HEK293T (cell line): ENCODE results near the gene HOMER2.
"Not testable (repeated sequence)": the region's sequence is repeated elsewhere in the genome, so short reads cannot be mapped to it uniquely, and the experiment has no call there.

Experiments
- CTCF ChIA-PET: fragments of 350-600 bp; formaldehyde crosslinking; extraction: SDS; loops from one replicate; lab custom pipeline; 2021; ENCODE audit warnings: antibody characterized with exemption, inconsistent platforms; lab: Yijun Ruan, JAX
- POLR2A ChIA-PET: fragments of 350-600 bp; formaldehyde crosslinking; extraction: SDS; loops from one replicate; lab custom pipeline; 2020; ENCODE audit warnings: antibody characterized with exemption, inconsistent platforms; lab: Yijun Ruan, JAX
- DNase-seq: peaks from one replicate; pipeline ENCODE4 v3.0.0; 2012; ENCODE audit warnings: mixed read lengths; ENCODE audit errors: extremely low spot score
- ARNT ChIP-seq: fragments of 450-650 bp; IDR thresholded peaks from 2 replicates; pipeline ENCODE4 v1.6.1; 2017; ENCODE audit warnings: mild to moderate bottlenecking
- BHLHE40 ChIP-seq: fragments of 450-650 bp; IDR thresholded peaks from 2 replicates; pipeline ENCODE4 v1.6.1; 2016; ENCODE audit warnings: mild to moderate bottlenecking, moderate library complexity, borderline replicate concordance
- CTBP1 ChIP-seq: fragments of 450-650 bp; IDR thresholded peaks from 2 replicates; pipeline ENCODE4 v1.6.1; 2016; ENCODE audit warnings: borderline replicate concordance
- ELF4 ChIP-seq: fragments of 450-650 bp; IDR thresholded peaks from 2 replicates; pipeline ENCODE4 v1.6.1; 2017; ENCODE audit warnings: antibody characterized with exemption
- FOXA1 ChIP-seq: fragments of 450-650 bp; IDR thresholded peaks from 2 replicates; pipeline ENCODE4 v1.6.1; 2016; ENCODE audit warnings: mild to moderate bottlenecking
- FOXK2 ChIP-seq: fragments of 450-650 bp; IDR thresholded peaks from 2 replicates; pipeline ENCODE4 v1.6.1; 2016; ENCODE audit warnings: mild to moderate bottlenecking
- FOXM1 ChIP-seq: fragments of 450-650 bp; IDR thresholded peaks from 2 replicates; pipeline ENCODE4 v1.6.1; 2017; ENCODE audit warnings: mild to moderate bottlenecking, borderline replicate concordance
- HDGF ChIP-seq: fragments of 450-650 bp; IDR thresholded peaks from 2 replicates; pipeline ENCODE4 v1.6.1; 2017; ENCODE audit warnings: antibody characterized with exemption, borderline replicate concordance
- L3MBTL2 ChIP-seq: fragments of 450-650 bp; conservative IDR thresholded peaks from 2 replicates; pipeline ENCODE4 v1.6.1; 2016; ENCODE audit warnings: mild to moderate bottlenecking
- LEF1 ChIP-seq: fragments of 450-650 bp; IDR thresholded peaks from 2 replicates; pipeline ENCODE4 v1.6.1; 2017; ENCODE audit warnings: mild to moderate bottlenecking, borderline replicate concordance
- NFRKB ChIP-seq: fragments of 450-650 bp; IDR thresholded peaks from 2 replicates; pipeline ENCODE4 v1.6.1; 2016; ENCODE audit warnings: mild to moderate bottlenecking, moderate library complexity
- SP1 ChIP-seq: fragments of 450-650 bp; IDR thresholded peaks from 2 replicates; pipeline ENCODE4 v1.6.1; 2017
- SUZ12 ChIP-seq: fragments of 450-650 bp; IDR thresholded peaks from 2 replicates; pipeline ENCODE4 v1.6.1; 2016; ENCODE audit warnings: mild to moderate bottlenecking
- TARDBP ChIP-seq: fragments of 450-650 bp; IDR thresholded peaks from 2 replicates; pipeline ENCODE4 v1.6.1; 2016
- ZNF384 ChIP-seq: fragments of 450-650 bp; IDR thresholded peaks from 2 replicates; pipeline ENCODE4 v1.6.1; 2016
- TF ChIP-seq, protein P1 (sequence below): fragments of 450-650 bp; IDR thresholded peaks from 2 replicates; pipeline ENCODE4 v1.6.1; 2016

HOMER2 gene

DNA sequence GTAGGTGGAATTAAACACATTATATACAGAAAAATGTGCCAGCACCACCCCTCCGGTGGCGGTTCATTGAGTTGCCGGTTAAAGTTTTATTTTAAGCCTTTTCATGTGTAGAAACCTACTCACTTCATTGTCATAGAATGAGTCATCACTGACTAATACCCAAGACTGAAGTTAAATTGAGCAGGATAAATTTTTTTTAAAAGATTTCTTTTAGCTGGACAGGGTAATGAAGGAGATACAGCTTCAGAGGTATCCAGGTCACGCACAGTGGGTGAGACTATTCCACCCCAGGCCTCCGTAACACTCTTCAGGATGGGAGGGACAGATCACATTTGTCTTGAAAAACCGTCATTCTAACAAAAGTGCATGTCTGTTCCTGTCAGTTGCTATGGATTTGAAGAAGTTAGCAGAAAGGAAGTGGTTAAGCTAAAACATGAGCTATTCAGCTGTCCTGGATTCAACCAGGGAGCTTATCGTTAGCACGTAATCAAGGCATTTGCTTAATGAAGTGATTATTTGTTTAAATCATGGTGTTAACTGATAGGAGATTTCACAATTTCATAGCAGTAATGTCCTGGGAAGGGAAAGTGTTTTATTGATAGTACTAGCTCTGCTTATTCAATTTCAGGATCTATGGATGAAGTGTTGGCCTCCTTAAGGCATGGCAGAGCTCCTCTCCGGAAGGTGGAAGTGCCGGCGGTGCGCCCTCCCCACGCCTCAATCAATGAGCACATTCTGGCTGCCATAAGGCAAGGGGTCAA lies 119.7 kb downstream of the HOMER2 start:
- no peak for TF ChIP-seq NFRKB
- TF ChIP-seq FOXA1, result no peak
- no peak for TF ChIP-seq TARDBP
- no peak for TF ChIP-seq L3MBTL2
- no peak for TF ChIP-seq BHLHE40
- no peak for TF ChIP-seq ELF4
- ChIA-PET CTCF (interaction anchor here (0.6 to 0.7 kb wide), 2 partner anchors 153 to 176 kb away, joined by 3 to 7 read pairs; partner anchors contain the start of gene RAMAC), POLR2A (interaction anchor here (1.9 kb wide), 1 partner anchor 82 kb away, joined by 8 read pairs; no protein-coding TSS in a partner anchor)
- no peak for DNase-seq

DNA sequence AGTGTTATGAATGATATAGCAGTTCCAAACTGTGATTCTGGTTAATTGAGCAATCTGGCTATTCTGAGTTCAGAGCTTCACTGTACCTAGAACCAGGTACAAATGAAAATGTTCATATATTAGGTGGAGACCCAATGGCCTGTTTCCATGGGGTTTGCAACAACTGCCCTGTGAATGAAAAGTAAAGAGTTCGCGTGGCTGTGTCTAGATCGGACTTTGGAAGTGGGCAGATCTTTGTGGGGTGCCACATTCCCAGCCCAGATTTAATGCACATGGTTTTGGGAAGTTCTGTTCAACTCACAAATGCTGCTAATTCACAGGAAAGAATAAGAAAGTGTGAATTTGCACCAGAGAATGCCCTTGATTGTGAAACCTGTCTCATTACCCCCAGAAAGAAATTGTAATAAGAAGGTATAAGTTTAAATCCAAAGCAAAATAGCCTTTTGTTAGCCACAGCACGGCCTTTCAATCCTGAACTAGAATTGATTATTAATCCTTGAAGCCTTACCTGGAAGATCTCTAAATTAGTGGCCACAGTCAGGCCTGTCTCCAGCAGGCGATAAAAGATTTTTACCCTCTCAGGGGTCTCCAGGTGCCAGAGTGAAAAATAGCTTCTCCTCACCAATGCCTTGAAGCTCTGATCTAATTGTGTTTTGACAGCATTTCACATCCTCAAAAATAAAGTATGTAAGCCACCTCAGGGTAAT lies 120.5 kb downstream of the HOMER2 start:
- POLR2A ChIA-PET, result interaction anchor here (1.9 kb wide), 1 partner anchor 82 kb away, joined by 8 read pairs; no protein-coding TSS in a partner anchor
- no peak for DNase-seq
- CTCF ChIA-PET, result interaction anchor here (0.6 to 0.7 kb wide), 2 partner anchors 18 to 177 kb away, joined by 3 to 7 read pairs; no protein-coding TSS in a partner anchor
- TF ChIP-seq SP1 (no peak), FOXM1 (no peak), ZNF384 (no peak), NFRKB (no peak), SUZ12 (no peak), TARDBP (no peak), BHLHE40 (no peak), FOXK2 (no peak), ELF4 (no peak), FOXA1 (no peak), HDGF (no peak), CTBP1 (no peak), LEF1 (no peak), L3MBTL2 (no peak), ARNT (no peak)
- TF ChIP-seq, protein P1, sequence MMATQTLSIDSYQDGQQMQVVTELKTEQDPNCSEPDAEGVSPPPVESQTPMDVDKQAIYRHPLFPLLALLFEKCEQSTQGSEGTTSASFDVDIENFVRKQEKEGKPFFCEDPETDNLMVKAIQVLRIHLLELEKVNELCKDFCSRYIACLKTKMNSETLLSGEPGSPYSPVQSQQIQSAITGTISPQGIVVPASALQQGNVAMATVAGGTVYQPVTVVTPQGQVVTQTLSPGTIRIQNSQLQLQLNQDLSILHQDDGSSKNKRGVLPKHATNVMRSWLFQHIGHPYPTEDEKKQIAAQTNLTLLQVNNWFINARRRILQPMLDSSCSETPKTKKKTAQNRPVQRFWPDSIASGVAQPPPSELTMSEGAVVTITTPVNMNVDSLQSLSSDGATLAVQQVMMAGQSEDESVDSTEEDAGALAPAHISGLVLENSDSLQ, result no peak

DNA sequence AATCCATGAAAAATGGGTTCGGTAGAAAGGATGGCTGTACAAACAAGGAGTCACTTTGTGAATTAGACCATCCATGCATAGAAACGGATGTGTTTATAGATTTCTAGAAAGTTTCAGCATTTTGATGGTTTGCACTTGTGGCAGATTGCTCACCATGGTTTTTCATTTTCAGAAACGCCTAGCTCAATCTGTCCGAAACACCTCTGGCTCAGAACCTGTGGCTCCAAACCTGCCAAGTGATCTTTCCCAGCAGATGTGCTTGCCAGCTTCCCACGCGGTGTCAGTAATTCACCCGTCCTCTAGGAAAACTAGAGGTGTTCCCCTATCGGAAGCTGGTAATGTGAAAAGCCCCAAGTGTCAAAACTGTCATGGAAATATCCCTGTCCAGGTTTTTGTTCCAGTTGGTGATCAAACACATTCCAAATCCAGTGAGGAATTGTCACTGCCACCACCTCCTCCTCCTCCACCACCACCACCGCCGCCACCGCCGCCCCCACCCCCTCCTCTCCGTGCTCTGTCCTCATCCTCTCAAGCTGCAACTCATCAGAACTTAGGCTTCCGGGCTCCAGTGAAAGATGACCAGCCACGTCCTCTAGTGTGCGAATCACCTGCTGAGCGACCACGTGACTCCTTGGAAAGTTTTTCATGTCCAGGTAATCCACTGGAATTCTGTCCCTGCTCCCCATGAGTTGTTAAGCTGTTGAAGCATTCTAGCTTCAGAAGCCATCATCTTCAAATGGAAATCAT lies 121.9 kb downstream of the HOMER2 start:
- TF ChIP-seq FOXA1, result no peak
- TF ChIP-seq CTBP1, result no peak
- TF ChIP-seq ELF4, result no peak
- no peak for TF ChIP-seq HDGF
- no peak for TF ChIP-seq NFRKB
- TF ChIP-seq L3MBTL2, result no peak
- no peak for TF ChIP-seq ARNT
- ChIA-PET CTCF (no interaction called here), POLR2A (no interaction called here)
- DNase-seq, result no peak

DNA sequence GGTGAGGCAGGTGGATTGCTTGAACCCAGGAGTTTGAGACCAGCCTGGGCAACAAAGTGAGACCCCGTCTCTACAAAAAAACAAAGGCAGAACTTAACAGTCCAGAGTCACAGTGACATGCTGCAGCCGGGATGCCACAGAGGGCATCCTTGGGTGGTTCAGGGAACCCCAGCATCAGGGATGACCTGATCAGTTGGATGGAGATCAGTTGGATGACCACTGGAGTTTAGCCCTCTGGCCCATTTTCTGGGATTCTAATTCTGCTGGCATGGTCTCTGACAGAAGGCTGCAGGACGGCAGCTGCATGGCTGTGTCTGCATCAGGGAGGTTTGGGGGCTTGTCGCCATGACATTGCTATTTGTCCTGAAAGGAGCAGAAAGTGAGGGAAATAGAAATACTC lies 123.3 kb downstream of the HOMER2 start:
- DNase-seq, result no peak
- TF ChIP-seq TARDBP, result no peak
- no peak for TF ChIP-seq ELF4
- no peak for TF ChIP-seq SUZ12
- no peak for TF ChIP-seq ZNF384
- TF ChIP-seq ARNT, result no peak
- TF ChIP-seq HDGF, result no peak
- TF ChIP-seq FOXM1, result no peak
- TF ChIP-seq FOXA1, result no peak
- no peak for TF ChIP-seq LEF1
- no peak for TF ChIP-seq NFRKB
- no peak for TF ChIP-seq L3MBTL2
- no peak for TF ChIP-seq FOXK2
- no peak for TF ChIP-seq BHLHE40
- TF ChIP-seq CTBP1, result no peak
- TF ChIP-seq SP1, result no peak
- TF ChIP-seq, protein P1, result no peak
- CTCF ChIA-PET, result no interaction called here
- POLR2A ChIA-PET, result no interaction called here

DNA sequence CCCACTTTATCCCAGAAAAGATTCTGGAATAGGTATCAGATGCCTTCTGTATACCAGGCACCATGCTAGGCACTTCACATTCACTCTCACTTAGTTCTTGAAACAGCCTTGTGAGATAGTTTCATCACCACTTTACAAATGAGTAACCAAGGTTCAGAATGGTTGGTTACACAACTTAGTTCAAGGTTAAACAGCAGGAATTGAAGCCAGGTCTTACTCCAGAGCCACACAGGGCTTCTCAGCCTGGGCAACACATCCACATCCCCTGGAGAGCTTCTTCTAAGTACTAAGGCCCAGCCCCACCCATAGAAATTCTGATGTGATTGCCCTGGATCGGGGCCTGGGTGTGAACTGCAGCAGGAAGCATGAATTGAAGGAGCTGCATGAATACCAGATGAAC lies 124.4 kb downstream of the HOMER2 start:
- DNase-seq, result no peak

DNA sequence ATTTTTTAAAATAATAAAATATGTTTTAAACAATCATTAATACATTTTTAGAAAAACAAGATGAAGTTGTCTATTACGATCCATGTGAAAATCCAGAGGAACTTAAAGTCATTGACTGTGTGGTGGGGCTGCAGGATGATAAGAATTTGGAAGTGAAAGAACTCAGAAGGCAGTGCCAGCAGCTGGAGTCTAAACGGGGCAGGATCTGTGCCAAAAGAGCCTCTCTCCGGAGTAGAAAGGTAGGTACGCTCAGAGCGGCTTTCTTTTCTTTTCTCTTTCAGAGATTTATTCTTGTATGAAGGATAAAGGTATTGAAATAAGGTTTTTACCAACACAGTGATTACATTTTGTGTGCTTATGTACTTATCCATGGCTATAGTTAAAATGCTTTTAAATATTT lies 129.5 kb downstream of the HOMER2 start:
- ChIA-PET POLR2A (no interaction called here), CTCF (no interaction called here)
- no peak for DNase-seq
- TF ChIP-seq FOXK2 (no peak), LEF1 (no peak)

More for the DNA sequence above, 124.4 kb downstream of the HOMER2 start:
- CTCF ChIA-PET, result no interaction called here
- POLR2A ChIA-PET, result no interaction called here
- TF ChIP-seq TARDBP, result no peak
- TF ChIP-seq HDGF, result no peak
- no peak for TF ChIP-seq FOXA1
- no peak for TF ChIP-seq SUZ12
- no peak for TF ChIP-seq BHLHE40

DNA sequence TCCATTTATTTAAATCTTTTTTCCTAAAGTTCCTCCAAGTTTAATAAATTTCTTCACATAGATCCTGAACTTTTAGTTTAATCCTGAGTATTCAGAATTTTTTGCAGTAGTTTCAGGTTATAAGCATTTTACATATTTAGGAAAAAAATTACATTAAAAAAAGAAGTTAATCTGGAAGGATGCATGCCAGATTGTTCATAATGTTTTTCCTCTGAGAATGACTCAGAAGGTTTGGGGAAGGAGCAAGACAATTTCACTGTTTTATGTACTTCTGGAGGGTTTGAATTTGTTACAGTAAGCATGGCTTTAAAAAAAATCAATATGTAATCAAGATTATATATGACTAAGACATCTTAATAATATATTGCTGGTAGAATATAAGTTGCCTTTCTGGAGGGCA lies 130.7 kb downstream of the HOMER2 start:
- CTCF ChIA-PET, POLR2A ChIA-PET, DNase-seq: not testable (repeated sequence)

DNA sequence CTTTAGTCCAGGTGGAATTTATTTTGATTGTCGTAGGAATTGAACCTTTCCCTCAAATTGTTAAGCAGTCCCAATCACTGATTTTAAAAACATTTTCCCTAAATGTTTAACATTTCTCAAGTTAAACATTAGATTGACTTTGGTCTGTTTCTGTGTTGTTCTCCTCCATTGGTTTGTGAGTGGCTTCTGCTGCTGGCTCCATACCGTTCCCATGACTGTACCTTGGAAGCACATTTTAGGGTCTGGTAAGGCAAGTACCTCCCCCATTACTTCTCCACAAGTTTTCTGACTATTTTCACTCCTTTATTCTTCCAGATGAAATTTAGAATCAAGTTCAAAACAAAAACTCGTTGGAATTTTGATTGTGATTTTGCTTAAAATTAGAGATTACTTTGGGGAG lies 131.1 kb downstream of the HOMER2 start:
- CTCF ChIA-PET, DNase-seq: not testable (repeated sequence)

More for the DNA sequence above, 131.1 kb downstream of the HOMER2 start:
- POLR2A ChIA-PET, result not testable (repeated sequence)
